ENCODE data around the gene MDH1.
"Not testable (repeated sequence)": the region's sequence is repeated elsewhere in the genome, so short reads cannot be mapped to it uniquely, and the experiment has no call there.

The MDH1 gene

GRCh38 chr2:63591566-63592175 is 2.9 kb downstream of the MDH1 start:
- no peak for TF ChIP-seq CTCF (IDR thresholded peaks at IDR 0.05; ENCODE audit: extremely low read depth, missing control alignments)
- DNase-seq (ENCODE audit: low spot score): no peak

- no peak for TF ChIP-seq CTCF (IDR thresholded peaks at IDR 0.05; ENCODE audit: extremely low read depth, missing control alignments)
- no peak for DNase-seq (ENCODE audit: low spot score)
These were observed 5.9 kb downstream of the MDH1 start for GRCh38 chr2:63594660-63595059.

- DNase-seq (ENCODE audit: low spot score): no peak
- TF ChIP-seq CTCF (IDR thresholded peaks at IDR 0.05; ENCODE audit: extremely low read depth, missing control alignments): no peak
These were observed 7.7 kb downstream of the MDH1 start for GRCh38 chr2:63596401-63596883.

- no peak for TF ChIP-seq CTCF (IDR thresholded peaks at IDR 0.05; ENCODE audit: extremely low read depth, missing control alignments)
- DNase-seq (ENCODE audit: low spot score): no peak
These were observed 10.2 kb downstream of the MDH1 start for GRCh38 chr2:63598981-63599380.

GRCh38 chr2:63600881-63601460 is 12.2 kb downstream of the MDH1 start:
- no peak for TF ChIP-seq CTCF (IDR thresholded peaks at IDR 0.05; ENCODE audit: extremely low read depth, missing control alignments)
- DNase-seq (ENCODE audit: low spot score): no peak

GRCh38 chr2:63604666-63605065 is 15.9 kb downstream of the MDH1 start:
- no peak for TF ChIP-seq CTCF (IDR thresholded peaks at IDR 0.05; ENCODE audit: extremely low read depth, missing control alignments)
- DNase-seq (ENCODE audit: low spot score): no peak

GRCh38 chr2:63608865-63609264 is 20.1 kb downstream of the MDH1 start:
- not testable (repeated sequence) for DNase-seq (ENCODE audit: low spot score)

- no peak for TF ChIP-seq CTCF (IDR thresholded peaks at IDR 0.05; ENCODE audit: extremely low read depth, missing control alignments)
- no peak for DNase-seq (ENCODE audit: low spot score)
These were observed 21.8 kb downstream of the MDH1 start for GRCh38 chr2:63610525-63610924.
